ENCODE data around the gene RALGDS. TPM values are rescaled to one million over a fixed set of nuclear protein-coding genes. Genes with fewer than 3 reads are reported as not detected.

The RALGDS gene
- total and polyA plus RNA-seq, 5 experiments from 2014 or later, result 14.1 to 99.9 (median 35.5) TPM

DNA sequence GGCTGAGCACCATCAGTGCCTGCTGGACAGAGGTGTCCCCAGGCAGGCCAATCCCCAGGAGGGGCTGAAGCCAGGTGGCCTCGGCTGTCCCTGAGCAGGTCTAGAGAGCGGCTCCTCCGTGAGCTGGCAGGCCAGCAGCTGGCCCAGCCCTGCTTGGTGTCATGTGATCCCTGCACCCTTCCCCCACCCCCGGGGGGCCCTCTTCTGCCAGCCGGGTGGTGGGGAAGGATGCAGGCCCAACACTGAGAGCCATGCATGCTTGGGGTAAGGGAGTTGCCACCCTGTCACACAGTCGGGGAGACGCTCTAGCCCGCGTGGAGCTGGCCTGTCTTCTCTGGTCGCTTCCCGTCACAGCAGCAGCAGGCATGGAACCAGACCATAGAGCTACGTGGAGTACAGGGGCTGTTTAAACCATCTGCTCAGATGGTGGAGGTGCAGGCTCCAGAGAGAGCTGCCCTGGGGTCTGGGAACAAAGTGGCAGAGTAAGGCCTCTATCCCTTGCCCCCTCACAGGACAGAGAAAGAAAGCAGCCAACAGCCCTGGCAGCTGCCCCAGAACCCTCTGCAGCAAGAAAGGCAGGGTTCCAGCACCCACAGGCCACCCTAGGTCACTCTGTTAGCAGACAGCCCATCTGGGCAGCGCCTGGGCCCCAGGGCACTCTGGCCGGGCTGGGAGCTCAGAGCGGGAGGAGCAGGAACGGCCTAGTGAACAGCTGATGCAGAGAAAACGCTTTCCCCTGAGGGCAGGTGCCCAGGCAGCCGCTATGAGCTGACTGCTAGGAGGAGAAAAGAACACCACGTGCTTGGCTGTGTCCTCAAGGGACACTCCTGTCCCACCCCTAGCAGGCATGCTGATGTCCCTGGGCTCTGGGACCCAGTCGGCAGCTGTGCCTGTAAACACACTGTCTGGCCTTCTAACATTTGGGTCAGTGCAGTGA, 6.8 kb downstream of the RALGDS start:
- POLR2A ChIA-PET, result interaction anchor here (0.7 to 7.4 kb wide), 11 partner anchors 8 to 241 kb away, joined by 3 to 40 read pairs (median 4); partner anchors contain the start of gene GTF3C5
- ATAC-seq (peak; percentile 29 to 51), DNase-seq (peak in 1 of 10 donors; percentile 62)
- H3K27ac Mint-ChIP-seq, result peak overlapping the region in 9 of 10 donors; percentile 50 to 89 (median 72)
- no peaks in the 10 kb centered on the region for H3K27me3 Mint-ChIP-seq
- H3K4me3 Mint-ChIP-seq, result peak overlapping the region in 8 of 10 donors; percentile 13 to 73 (median 40)
- H3K36me3 Mint-ChIP-seq, result peaks cover 0 to 18% (median 4%) of the 10 kb centered on the region in 3 donors
- H3K9me3 Mint-ChIP-seq, result no peaks in the 10 kb centered on the region
- H3K4me1 Mint-ChIP-seq, result peaks cover 20 to 63% (median 57%) of the 10 kb centered on the region in 4 donors

DNA sequence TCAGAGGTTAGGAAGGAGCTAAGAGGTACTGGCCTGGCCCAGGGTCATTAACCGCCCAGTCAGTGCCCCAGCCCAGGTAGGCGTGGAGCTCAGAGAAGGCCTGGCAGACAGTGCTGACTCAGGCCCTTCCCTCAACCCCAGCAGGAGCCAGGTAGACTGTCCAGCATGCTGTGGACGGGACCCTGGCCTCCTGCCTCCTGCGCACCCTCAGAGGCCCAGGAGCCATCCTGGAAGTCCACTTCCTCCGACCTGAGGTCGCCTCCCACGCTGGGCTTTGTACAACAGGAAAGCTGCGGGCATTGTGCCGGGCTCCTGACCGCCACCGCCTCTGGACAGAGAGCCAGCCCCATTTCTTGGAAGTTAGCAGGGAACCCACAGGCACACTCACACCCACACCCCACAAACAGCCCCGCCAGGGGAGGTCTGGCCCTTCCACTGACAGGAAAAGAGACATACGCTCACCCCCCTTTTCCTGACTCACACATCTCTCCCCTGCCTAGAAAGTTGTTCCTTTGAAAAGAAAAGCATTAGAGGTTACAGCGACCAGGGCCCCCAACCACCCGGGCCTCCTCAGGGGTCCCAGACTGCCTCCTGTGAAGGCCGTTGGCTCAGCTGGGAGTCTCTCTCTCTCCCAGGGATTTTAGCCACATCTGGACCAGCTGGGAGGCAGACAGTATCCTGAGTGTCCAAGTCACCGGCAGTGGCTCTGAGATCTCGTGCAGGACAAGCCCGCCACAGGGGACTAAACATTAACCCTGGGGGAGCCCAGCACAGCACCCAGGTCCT, 7.7 kb downstream of the RALGDS start:
- POLR2A ChIA-PET, result interaction anchor here (1.2 to 7.4 kb wide), 8 partner anchors 10 to 83 kb away, joined by 3 to 40 read pairs (median 4); partner anchors contain the start of gene GTF3C5
- Mint-ChIP-seq H3K27ac (peak overlapping the region; percentile 1 to 89 (median 58)), H3K27me3 (no peaks in the 10 kb centered on the region), H3K9me3 (no peaks in the 10 kb centered on the region), H3K36me3 (peaks cover 0 to 18% (median 4%) of the 10 kb centered on the region in 3 donors), H3K4me1 (peaks cover 16 to 56% (median 50%) of the 10 kb centered on the region in 4 donors), H3K4me3 (peak overlapping the region in 9 of 10 donors; percentile 12 to 73 (median 46))
- DNase-seq (peak in 1 of 10 donors; percentile 45), ATAC-seq (peak; percentile 16 to 27)

GRCh38 chr9:133112663-133113026, 8.4 kb downstream of the RALGDS start:
- no peaks in the 10 kb centered on the region for H3K27me3 Mint-ChIP-seq

GRCh38 chr9:133111808-133112662, 9.0 kb downstream of the RALGDS start:
- ATAC-seq (no peak), DNase-seq (peak in 1 of 10 donors; percentile 43)
- H3K27ac Mint-ChIP-seq, result peak overlapping the region in 6 of 10 donors; percentile 29 to 89 (median 64)
- H3K36me3 Mint-ChIP-seq, result peaks cover 0 to 26% (median 4%) of the 10 kb centered on the region in 3 donors
- no peaks in the 10 kb centered on the region for H3K9me3 Mint-ChIP-seq
- POLR2A ChIA-PET, result interaction anchor here (0.6 to 2.0 kb wide), 4 partner anchors 14 to 52 kb away, joined by 3 to 6 read pairs (median 4); no protein-coding TSS in a partner anchor
- no peaks in the 10 kb centered on the region for H3K27me3 Mint-ChIP-seq
- H3K4me1 Mint-ChIP-seq, result peaks cover 12 to 49% (median 40%) of the 10 kb centered on the region in 4 donors
- H3K4me3 Mint-ChIP-seq, result no peak overlapping the region

More at GRCh38 chr9:133112663-133113026, 8.4 kb downstream of the RALGDS start:
- POLR2A ChIA-PET, result interaction anchor here (0.6 to 7.4 kb wide), 5 partner anchors 9 to 52 kb away, joined by 3 to 40 read pairs (median 5); no protein-coding TSS in a partner anchor
- peak; percentile 27 to 65 for ATAC-seq
- Mint-ChIP-seq H3K4me1 (peaks cover 15 to 52% (median 44%) of the 10 kb centered on the region in 4 donors), H3K9me3 (no peaks in the 10 kb centered on the region), H3K36me3 (peaks cover 0 to 24% (median 4%) of the 10 kb centered on the region in 3 donors), H3K4me3 (peak overlapping the region in 3 of 10 donors; percentile 11 to 62 (median 37)), H3K27ac (peak overlapping the region in 5 of 10 donors; percentile 32 to 89 (median 56))
- peak in 2 of 10 donors; percentile 45 to 64 for DNase-seq

DNA sequence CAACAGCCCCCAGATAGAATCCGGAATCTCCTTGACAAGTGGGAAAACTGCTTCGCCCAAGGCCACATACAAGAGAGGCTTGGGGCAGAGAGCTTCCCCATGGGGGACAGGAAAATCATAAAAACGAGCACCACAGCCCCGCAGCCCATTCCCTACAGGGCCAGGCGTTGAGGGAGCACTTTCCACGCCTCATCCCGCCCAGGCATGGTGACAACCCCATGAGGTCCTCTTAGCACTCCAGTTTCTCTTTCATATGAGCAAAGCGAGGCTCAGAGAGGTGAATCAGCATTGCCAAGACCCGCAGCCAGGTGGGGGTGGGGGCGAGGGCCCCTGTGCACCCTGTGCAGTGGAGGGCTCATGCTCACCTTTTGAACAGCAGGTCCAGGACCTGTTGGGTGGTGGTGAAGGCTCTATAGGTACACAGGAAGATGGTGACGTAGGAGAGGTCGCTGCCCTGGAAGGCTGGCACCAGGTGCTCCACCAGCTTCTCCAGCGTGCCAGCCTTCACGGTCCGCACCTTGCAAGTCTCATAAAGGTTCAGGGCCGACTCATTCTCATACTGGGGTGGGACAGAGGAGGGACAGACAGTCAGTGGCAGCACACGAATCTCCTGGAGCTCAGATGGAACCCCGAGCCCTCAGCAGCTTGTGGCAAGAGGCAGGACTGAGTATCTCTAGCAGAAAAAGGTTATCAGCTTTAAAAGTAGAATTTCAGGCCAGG, 10.9 kb downstream of the RALGDS start:
- Mint-ChIP-seq H3K27ac (peak overlapping the region in 3 of 10 donors; percentile 13 to 53 (median 46)), H3K4me3 (no peak overlapping the region), H3K27me3 (no peaks in the 10 kb centered on the region), H3K36me3 (peaks cover 0 to 33% (median 9%) of the 10 kb centered on the region in 3 donors), H3K4me1 (peaks cover 15 to 34% (median 29%) of the 10 kb centered on the region in 4 donors), H3K9me3 (no peaks in the 10 kb centered on the region)
- DNase-seq, result peak in 1 of 10 donors; percentile 43
- POLR2A ChIA-PET, result interaction anchor here (1.6 kb wide), 1 partner anchor 34 kb away, joined by 3 read pairs; no protein-coding TSS in a partner anchor
- no peak for ATAC-seq

GRCh38 chr9:133108794-133109641, 12.0 kb downstream of the RALGDS start:
- DNase-seq, result peak in 1 of 10 donors; percentile 52
- POLR2A ChIA-PET, result interaction anchor here (1.1 to 4.6 kb wide), 6 partner anchors 9 to 77 kb away, joined by 3 to 20 read pairs (median 4); partner anchors contain the start of gene RALGDS

DNA sequence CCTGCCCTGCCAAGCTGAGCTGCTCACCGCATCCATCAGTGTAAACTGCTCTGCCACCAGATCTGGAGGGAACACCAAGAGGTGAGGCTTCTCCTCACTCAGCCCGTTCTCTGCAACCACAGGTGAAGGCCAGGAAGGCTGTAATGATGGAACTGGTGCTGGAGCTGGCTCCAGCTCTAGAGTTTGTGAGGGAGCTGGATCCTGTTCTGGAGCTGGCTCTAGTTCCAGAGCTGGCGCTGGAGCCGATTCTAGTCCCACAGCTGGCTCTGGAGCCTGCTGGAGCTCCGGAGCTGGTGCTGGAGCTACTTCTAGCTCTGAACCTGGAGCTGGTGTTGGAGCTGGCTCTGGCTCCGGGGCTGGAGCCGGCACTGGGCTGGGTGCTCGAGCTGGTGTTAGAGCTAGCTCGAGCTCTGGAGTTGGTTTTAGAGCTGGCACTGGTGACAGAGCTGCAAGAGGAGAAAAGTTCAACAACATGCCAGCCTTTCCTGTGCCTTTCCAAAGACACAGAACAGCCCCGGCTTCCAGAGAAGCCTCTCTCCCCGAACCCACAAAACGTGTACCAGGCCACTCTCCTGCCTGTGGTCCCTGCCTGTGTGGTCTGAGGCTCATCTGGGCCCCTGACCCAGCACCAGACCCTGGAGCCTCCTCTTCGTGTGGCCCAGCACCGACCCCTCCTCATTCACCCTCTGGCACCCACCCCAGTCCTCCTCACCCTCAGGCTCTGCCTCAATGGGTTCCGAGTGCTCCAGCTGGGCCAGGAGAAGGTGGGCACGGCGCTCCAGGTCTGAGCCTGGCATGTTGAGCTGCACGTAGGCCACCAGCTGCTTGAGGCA, 12.9 kb downstream of the RALGDS start:
- peak in 1 of 10 donors; percentile 41 for DNase-seq
- POLR2A ChIA-PET, result interaction anchor here (1.1 to 4.6 kb wide), 6 partner anchors 9 to 77 kb away, joined by 3 to 20 read pairs (median 4); partner anchors contain the start of gene RALGDS
- Mint-ChIP-seq H3K27ac (peak overlapping the region in 1 of 10 donors; percentile 15), H3K4me1 (peaks cover 8 to 15% (median 11%) of the 10 kb centered on the region in 4 donors), H3K36me3 (peaks cover 0 to 41% (median 11%) of the 10 kb centered on the region in 3 donors), H3K27me3 (no peaks in the 10 kb centered on the region), H3K9me3 (no peaks in the 10 kb centered on the region), H3K4me3 (no peak overlapping the region)
- no peak for ATAC-seq

More at GRCh38 chr9:133108794-133109641, 12.0 kb downstream of the RALGDS start:
- ATAC-seq, result no peak
- H3K4me3 Mint-ChIP-seq, result no peak overlapping the region
- peaks cover 11 to 23% (median 19%) of the 10 kb centered on the region in 4 donors for H3K4me1 Mint-ChIP-seq
- H3K27ac Mint-ChIP-seq, result peak overlapping the region in 3 of 10 donors; percentile 10 to 70 (median 41)
- H3K36me3 Mint-ChIP-seq, result peaks cover 0 to 39% (median 11%) of the 10 kb centered on the region in 3 donors
- no peaks in the 10 kb centered on the region for H3K9me3 Mint-ChIP-seq
- no peaks in the 10 kb centered on the region for H3K27me3 Mint-ChIP-seq

DNA sequence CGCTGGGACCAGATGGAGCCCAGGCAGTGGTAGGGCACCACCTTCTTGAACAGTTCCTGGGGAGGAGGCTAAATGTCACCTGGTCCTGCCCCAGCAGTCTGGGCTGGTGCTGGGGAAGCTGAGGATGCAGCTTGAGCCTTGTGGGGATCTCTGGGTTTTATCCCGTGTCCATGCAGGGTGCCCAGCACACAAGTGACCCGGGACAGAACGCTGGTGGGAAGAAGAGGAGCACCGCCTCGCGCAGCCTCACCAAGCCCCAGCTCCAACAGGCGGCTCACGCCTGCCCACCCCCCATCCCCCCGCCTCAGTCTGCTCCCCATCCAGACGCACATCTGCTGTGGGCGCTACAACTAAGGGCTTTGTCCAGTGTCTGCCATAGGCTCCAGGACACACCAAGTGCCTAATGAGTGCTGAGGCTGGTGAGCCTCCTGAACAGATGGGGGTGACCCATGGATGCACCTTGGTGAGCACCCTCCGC, 13.8 kb downstream of the RALGDS start:
- peak in 1 of 10 donors; percentile 43 for DNase-seq
- peaks cover 0 to 49% (median 14%) of the 10 kb centered on the region in 3 donors for H3K36me3 Mint-ChIP-seq
- no peak overlapping the region for H3K27ac Mint-ChIP-seq
- no peak for ATAC-seq
- no peaks in the 10 kb centered on the region for H3K27me3 Mint-ChIP-seq
- H3K4me1 Mint-ChIP-seq, result peaks cover 2 to 6% (median 4%) of the 10 kb centered on the region in 4 donors
- POLR2A ChIA-PET, result interaction anchor here (1.3 to 4.6 kb wide), 3 partner anchors 10 to 48 kb away, joined by 3 to 20 read pairs (median 4); no protein-coding TSS in a partner anchor
- H3K9me3 Mint-ChIP-seq, result no peaks in the 10 kb centered on the region
- H3K4me3 Mint-ChIP-seq, result no peak overlapping the region
